IPS DF 19.7 (cell line): ENCODE measurements around the gene OR5M10.
A peak's percentile ranks its signal among the peaks of the same experiment; 100 is the strongest.
"Not testable (repeated sequence)": the region's sequence is repeated elsewhere in the genome, so short reads cannot be mapped to it uniquely, and the experiment has no call there.

Experiments used
- DNase-seq: peaks from one replicate; pipeline ENCODE4 v3.0.0-alpha.2; 2013; ENCODE audit warnings: low read depth, low spot score

OR5M10 gene

DNA sequence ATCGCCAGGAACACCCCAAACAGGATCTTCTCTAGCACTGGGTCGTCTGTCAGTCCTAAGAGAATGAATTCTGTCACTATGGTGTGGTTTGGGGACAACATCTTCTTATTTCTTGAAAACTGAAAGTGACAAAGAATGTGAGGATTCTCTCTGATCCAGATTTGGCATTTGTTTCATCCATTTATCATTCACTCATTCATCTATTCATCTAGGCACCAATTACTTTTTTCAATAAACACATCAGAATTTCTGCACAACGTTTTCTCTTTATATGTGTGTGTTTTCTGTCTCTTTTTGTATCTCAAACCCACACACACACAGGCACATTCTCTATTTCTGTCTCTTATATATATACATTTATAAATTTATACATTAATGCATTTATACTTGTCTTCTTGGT lies at the start of gene OR5M10:
OR5M10 (minus strand) TSS at position 101 of the 400 bp plus-strand sequence; CDS start at position 101, 0 bp downstream.
- no peak for DNase-seq

GRCh38 chr11:56625946-56626345 lies 48.4 kb upstream of the OR5M10 start:
- DNase-seq, result no peak

DNA sequence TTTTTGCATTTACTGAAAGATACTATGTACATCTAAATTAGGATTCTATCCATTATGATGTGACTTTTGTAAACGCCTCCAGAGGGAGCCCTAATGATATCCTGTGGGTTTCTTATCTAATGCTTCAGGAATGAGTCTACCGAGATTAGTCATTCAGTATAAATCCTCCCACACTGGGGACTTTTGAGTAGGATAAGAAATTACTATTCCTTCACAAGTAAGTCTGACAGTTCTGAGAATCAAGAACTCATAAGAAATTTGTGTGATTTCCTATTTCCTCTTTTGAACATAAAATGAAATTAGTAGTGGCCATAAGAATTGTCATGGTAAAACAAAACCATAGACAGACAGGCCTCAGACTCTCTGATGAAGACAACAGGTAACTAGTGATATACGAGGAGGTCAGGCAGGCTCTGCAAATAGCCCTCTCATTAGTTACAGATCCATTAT lies 47.2 kb upstream of the OR5M10 start:
- DNase-seq, result peak; percentile 7

DNA sequence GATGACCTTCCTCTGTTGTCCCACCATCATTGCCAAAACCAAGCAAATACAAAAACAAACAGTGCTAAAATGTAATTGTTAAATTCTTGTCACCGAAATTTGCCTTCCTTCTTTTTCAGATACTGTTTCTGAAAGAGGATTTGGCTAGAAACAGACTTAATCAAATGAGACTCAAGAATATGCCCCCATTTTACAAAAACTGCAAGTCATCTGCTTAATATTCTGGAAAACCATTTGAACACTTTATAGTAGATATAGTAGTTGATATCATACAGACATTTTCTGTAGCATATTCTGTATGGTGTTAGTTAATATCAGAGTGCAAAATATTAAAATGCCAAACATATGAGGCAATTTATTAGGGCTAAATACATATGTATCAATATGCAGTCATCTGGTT lies 33.7 kb upstream of the OR5M10 start:
- no peak for DNase-seq

DNA sequence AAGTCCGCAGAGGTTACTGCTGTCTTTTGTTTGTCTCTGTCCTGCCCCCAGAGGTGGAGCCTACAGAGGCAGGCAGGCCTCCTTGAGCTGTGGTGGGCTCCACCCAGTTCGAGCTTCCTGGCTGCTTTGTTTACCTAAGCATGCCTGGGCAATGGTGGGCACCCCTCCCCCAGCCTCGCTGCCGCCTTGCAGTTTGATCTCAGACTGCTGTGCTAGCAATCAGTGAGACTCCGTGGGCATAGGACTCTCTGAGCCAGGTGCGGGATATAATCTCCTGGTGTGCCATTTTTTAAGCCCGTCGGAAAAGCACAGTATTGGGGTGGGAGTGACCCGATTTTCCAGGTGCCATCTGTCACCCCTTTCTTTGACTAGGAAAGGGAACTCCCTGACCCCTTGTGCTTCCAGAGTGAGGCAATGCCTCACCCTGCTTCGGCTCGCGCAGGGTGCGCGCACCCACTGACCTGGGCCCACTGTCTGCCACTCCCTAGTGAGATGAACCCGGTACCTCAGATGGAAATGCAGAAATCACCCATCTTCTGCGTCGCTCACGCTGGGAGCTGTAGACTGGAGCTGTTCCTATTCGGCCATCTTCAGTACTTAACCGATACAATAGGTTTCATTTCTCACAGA lies 14.7 kb upstream of the OR5M10 start:
- DNase-seq, result not testable (repeated sequence)

DNA sequence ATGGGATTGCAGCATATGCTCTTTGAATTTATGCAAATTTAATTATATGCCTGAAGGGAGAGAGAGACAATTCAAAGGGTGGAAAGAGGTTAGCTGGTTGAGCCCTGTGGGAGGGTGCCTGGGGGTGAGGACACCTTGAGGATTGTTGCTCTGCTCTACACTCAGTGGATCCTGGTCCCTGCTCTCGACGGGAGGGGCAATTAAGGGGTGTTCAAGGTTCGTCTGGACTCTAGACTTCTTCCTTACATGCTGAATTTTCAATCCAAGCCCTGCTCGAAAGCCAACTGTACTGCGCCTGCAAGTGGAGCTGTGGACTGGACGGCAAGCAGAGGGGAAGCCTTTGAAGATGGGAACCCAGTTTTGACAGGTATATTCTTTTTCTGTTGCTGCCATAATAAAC lies 18.9 kb downstream of the OR5M10 start:
- DNase-seq, result no peak

GRCh38 chr11:56554691-56555090 lies 22.8 kb downstream of the OR5M10 start:
- not testable (repeated sequence) for DNase-seq

DNA sequence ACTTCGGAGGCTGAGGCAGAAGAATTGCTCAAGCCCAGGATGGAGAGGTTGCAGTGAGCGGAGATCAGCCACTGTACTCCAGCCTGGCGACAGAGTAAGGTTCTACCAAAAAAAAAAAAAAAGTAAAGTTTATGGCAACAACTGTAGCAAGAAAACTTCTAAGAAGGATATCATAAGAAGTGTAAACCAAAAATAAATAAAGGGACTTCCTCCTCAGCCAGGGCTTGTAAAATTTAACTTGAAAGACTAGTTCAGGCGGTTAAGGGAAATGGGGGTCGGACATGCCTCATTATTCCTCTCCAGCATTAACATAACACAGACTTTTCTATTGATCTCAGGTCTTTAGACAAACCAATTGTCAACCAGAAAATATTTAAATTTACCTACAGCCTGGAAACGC lies 32.0 kb downstream of the OR5M10 start:
- no peak for DNase-seq

- no peak for DNase-seq
Measured at GRCh38 chr11:56543739-56544138, 33.8 kb downstream of the OR5M10 start.

DNA sequence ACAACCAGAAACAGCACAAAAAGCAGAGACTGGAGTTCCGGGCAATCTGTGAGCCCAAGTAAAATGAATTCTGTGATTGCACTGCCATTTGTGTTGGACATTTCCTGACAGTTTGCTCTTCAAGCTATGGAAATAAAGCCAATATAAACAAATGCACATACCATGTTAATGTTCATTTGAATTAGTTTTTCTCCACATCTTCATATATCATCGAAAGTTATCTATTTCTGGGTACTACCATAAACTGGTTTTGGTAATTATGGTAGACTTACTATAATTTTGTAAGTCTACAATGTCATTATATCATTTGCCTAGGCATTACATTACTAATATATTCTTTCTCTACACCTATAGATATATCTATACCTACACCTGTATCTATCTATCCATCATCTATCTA lies 34.4 kb downstream of the OR5M10 start, which contains the start of gene OR5M11:
OR5M11 (minus strand) TSS at position 101 of the 400 bp plus-strand sequence; CDS start at position 101, 0 bp downstream.
- DNase-seq, result no peak

DNA sequence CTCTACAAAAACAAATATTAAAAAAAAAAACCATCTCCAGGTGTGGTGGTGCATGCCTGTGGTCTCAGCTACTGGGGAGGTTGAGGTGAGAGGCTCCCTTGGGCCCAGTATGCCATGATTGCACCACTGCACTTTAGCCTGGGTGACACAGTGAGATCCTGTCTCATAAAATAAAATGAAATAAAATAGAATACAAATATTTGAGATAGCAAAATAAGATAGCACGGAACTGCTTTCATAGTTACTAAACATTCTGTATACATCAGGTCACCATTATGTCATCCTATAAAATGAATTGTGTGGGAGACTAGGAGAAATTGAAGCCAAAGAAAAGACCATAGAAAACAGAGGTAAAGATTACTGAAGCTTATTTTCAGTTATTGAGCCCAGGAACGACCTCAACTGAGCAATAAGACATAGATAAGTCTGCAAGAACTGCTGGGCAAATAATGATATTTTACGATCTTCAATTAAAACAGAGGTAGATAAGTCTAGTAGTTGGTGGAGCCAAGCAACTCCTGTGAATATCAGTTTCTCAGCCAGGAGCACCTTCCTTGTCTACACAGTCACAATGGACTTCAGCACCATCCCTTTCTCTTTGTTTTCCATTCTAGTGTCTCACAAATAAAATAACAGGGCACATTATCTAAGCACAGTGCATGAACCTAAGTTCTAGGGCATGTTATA lies 44.3 kb downstream of the OR5M10 start:
- DNase-seq, result no peak

GRCh38 chr11:56531856-56532255 lies 45.7 kb downstream of the OR5M10 start:
- no peak for DNase-seq
